Endothelial cell of hepatic sinusoid (primary cell): ENCODE data around the gene RBBP7.

Experiments used
- in situ Hi-C: cut with HindIII; loops from 2 replicates; pipeline ENCODE4 v1.10.0; 2017; ENCODE audit warnings: low sequenced_read_pairs

RBBP7 gene

GRCh38 chrX:16828124-16828908, 41.8 kb downstream of the RBBP7 start:
- in situ Hi-C loops: loop anchor here (5.0 kb wide), 1 partner anchor 106 kb away; no protein-coding TSS in a partner anchor

GRCh38 chrX:16827225-16827624, 42.9 kb downstream of the RBBP7 start:
- in situ Hi-C loops: loop anchor here (5.0 kb wide), 1 partner anchor 105 kb away; no protein-coding TSS in a partner anchor

- in situ Hi-C loops: loop anchor here (5.0 kb wide), 1 partner anchor 104 kb away; no protein-coding TSS in a partner anchor
Observed at GRCh38 chrX:16826207-16826606, 44.0 kb downstream of the RBBP7 start.

- in situ Hi-C loops: loop anchor here (5.0 kb wide), 1 partner anchor 103 kb away; no protein-coding TSS in a partner anchor
Observed at GRCh38 chrX:16825264-16826035, 44.7 kb downstream of the RBBP7 start.

- in situ Hi-C loops: loop anchor here (5.0 kb wide), 1 partner anchor 230 kb away; no protein-coding TSS in a partner anchor
Observed at GRCh38 chrX:16822723-16823122, 47.4 kb downstream of the RBBP7 start.

GRCh38 chrX:16819634-16820033, 50.5 kb downstream of the RBBP7 start:
- in situ Hi-C loops: loop anchor here (5.0 kb wide), 1 partner anchor 233 kb away; no protein-coding TSS in a partner anchor

- in situ Hi-C loops: no loop called here
Observed at GRCh38 chrX:16814597-16814996, 55.6 kb downstream of the RBBP7 start.

- in situ Hi-C loops: no loop called here
Observed at GRCh38 chrX:16807976-16808542, 62.1 kb downstream of the RBBP7 start.

GRCh38 chrX:16807548-16807947, 62.6 kb downstream of the RBBP7 start:
- in situ Hi-C loops: no loop called here

- in situ Hi-C loops: no loop called here
Observed at GRCh38 chrX:16804923-16805464, 65.2 kb downstream of the RBBP7 start.

- in situ Hi-C loops: no loop called here
Observed at GRCh38 chrX:16797841-16798240, 72.3 kb downstream of the RBBP7 start.

GRCh38 chrX:16797358-16797757, 72.8 kb downstream of the RBBP7 start:
- in situ Hi-C loops: no loop called here

- in situ Hi-C loops: no loop called here
Observed at GRCh38 chrX:16796298-16796697, 73.9 kb downstream of the RBBP7 start.
